BJ (cell line): ENCODE measurements around the gene DDX23. TPM values are rescaled to one million over a fixed set of nuclear protein-coding genes. Genes with fewer than 3 reads are reported as not detected.
"Not testable (repeated sequence)": the region's sequence is repeated elsewhere in the genome, so short reads cannot be mapped to it uniquely, and the experiment has no call there.

Experiments
- CTCF ChIA-PET: fragments of 350-600 bp; formaldehyde crosslinking; extraction: SDS; loops from one replicate; lab custom pipeline; 2021; ENCODE audit warnings: antibody characterized with exemption, inconsistent platforms; lab: Yijun Ruan, JAX
- POLR2A ChIA-PET: fragments of 300-600 bp; sonication (Branson Sonifier 250); formaldehyde crosslinking; extraction: SDS; loops from one replicate; lab custom pipeline; 2021; ENCODE audit warnings: antibody characterized with exemption; lab: Charles Lee
- DNase-seq: peaks from one replicate; pipeline ENCODE4 v3.0.0-alpha.2; 2011; ENCODE audit warnings: low read depth
- H3K27me3 ChIP-seq: 2 replicates; pipeline ENCODE4 v1.6.0; 2011; ENCODE audit warnings: low read length; ENCODE audit not compliant: control insufficient read depth, insufficient read depth
- H3K36me3 ChIP-seq: 2 replicates; pipeline ENCODE4 v1.5.1; 2011; ENCODE audit warnings: low read length; ENCODE audit not compliant: control insufficient read depth, insufficient read depth
- H3K4me3 ChIP-seq: 2 replicates; pipeline ENCODE4 v1.5.1; 2011; ENCODE audit warnings: low read depth, mild to moderate bottlenecking, control low read depth, low read length
- CTCF ChIP-seq: IDR thresholded peaks from 2 replicates; pipeline ENCODE4 v1.5.1; 2011; ENCODE audit warnings: low read depth, mild to moderate bottlenecking, control low read depth, inconsistent platforms, low read length, moderate library complexity; ENCODE audit not compliant: insufficient read depth
- polyA plus RNA-seq: library from polyadenylated mRNA; depleted of rRNA; stranded (reverse); fragments of >200 nt; gene quantifications from 2 replicates; pipeline ENCODE4 v1.2.3, GENCODE V29; 2011

The DDX23 gene
- polyA plus RNA-seq, 1 experiment = 59.4 TPM

GRCh38 chr12:48882315-48882687 is 30.3 kb upstream of the DDX23 start:
- peaks cover 6% of the 10 kb centered on the region for H3K27me3 ChIP-seq
- CTCF ChIA-PET = interaction anchor here (1.2 to 10.7 kb wide), 4 partner anchors 8 to 106 kb away, joined by 3 to 67 read pairs (median 16); partner anchors contain the start of gene DDX23
- no peak for DNase-seq
- peak overlapping the region; percentile 20 for H3K4me3 ChIP-seq
- H3K36me3 ChIP-seq = no peaks in the 10 kb centered on the region
- TF ChIP-seq CTCF = no peak
- POLR2A ChIA-PET = interaction anchor here (0.7 kb wide), 2 partner anchors 9 to 1285 kb away, joined by 3 to 6 read pairs; no protein-coding TSS in a partner anchor

DNA sequence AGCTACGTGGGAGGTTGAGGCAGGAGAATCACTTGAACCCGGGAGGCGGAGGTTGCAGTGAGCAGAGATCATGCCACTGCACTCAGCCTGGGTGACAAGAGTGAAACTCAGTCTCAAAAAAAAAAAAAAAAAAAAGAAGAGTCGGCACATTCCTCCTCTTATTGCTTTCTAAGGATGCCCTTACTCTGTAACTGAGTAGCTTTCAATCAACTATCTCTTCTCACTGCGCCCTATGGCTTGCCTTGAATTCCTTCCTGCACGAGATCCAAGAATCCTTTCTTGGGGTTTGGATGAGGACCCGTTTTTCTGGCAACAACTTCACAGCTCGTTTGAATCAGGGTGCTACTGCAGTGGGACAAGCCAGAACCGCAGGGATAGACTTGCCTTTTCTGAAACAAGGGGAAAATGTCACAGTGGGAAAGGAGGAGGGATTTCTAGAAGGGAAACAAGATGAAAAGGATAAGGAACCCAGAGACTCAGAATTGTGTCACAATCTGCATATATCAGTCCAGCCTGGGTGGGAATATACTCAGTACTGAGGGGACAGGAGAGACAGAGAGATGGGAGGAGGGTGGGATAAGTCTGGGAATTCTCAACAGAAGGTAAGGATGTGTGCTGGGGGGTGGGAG is 29.8 kb upstream of the DDX23 start:
- H3K4me3 ChIP-seq = peak overlapping the region; percentile 20; the same call in 1 of the 2 replicates
- CTCF ChIA-PET = interaction anchor here (4.9 to 10.7 kb wide), 2 partner anchors 9 to 28 kb away, joined by 30 to 67 read pairs; partner anchors contain the start of gene DDX23
- no peak for TF ChIP-seq CTCF
- H3K27me3 ChIP-seq = peaks cover 6% of the 10 kb centered on the region
- DNase-seq = no peak
- POLR2A ChIA-PET = interaction anchor here (0.7 kb wide), 1 partner anchor 1285 kb away, joined by 6 read pairs; no protein-coding TSS in a partner anchor
- H3K36me3 ChIP-seq = no peaks in the 10 kb centered on the region

GRCh38 chr12:48880647-48881046 is 28.7 kb upstream of the DDX23 start:
- TF ChIP-seq CTCF = no peak
- POLR2A ChIA-PET = no interaction called here
- CTCF ChIA-PET = interaction anchor here (0.6 to 10.7 kb wide), 3 partner anchors 10 to 55 kb away, joined by 3 to 67 read pairs (median 30); partner anchors contain the start of gene DDX23
- Histone ChIP-seq H3K27me3 (peaks cover 6% of the 10 kb centered on the region), H3K36me3 (no peaks in the 10 kb centered on the region), H3K4me3 (no peak overlapping the region)
- DNase-seq = no peak

- no peaks in the 10 kb centered on the region for H3K36me3 ChIP-seq
- ChIA-PET POLR2A (no interaction called here), CTCF (interaction anchor here (1.5 to 10.7 kb wide), 2 partner anchors 12 to 25 kb away, joined by 4 to 67 read pairs; partner anchors contain the start of gene DDX23)
- no peak for TF ChIP-seq CTCF
- peaks cover 3% of the 10 kb centered on the region for H3K27me3 ChIP-seq
- H3K4me3 ChIP-seq = no peak overlapping the region
- no peak for DNase-seq
Measured at GRCh38 chr12:48878548-48878947, 26.6 kb upstream of the DDX23 start.

DNA sequence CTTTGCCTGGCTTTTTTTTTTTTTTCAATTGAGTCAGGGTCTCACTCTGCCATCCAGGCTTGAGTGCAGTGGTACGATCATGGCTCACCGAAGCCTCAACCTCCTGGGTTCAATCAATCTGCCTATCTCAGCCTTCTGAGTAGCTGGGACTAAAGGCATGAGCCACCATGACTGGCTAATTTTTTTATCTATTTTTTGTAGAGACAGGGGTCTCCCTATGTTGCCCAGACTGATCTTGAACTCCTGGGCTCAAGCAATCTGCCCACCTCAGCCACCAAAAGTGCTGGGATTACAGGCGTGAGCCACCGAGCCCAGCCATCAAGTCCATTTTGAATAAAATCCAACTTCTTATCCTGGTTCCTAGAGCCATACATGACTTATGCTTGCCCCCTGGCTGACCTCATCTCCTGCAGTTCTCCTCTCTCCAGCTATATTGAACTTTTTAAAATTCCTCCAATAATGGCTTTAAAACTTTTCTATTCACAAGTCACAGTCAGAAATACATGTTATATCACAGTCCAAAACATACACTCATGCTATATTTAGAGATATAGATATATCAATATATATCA is 24.1 kb upstream of the DDX23 start:
- ChIA-PET CTCF (interaction anchor here (1.3 to 2.0 kb wide), 3 partner anchors 15 to 112 kb away, joined by 3 to 5 read pairs (median 3); no protein-coding TSS in a partner anchor), POLR2A (no interaction called here)

DNA sequence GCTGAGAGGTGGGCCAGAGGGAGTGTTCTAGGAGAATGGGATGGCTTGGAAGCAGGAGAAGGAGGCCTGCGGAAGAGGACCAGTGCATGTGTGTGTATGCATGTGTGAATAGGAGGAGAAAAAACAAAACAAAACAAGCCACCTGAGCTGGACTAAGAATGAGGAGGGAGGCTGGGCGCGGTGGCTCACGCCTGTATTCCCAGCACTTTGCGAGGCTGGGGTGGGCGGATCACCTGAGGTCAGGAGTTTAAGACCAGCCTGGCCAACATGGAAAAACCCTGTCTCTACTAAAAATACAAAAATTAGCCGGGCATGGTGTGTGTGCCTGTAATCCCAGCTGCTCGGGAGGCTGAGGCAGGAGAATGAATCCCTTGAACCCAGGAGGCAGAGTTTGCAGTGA is 21.6 kb upstream of the DDX23 start:
- H3K4me3 ChIP-seq, H3K36me3 ChIP-seq, H3K27me3 ChIP-seq, DNase-seq, POLR2A ChIA-PET: not testable (repeated sequence)
- CTCF ChIA-PET = interaction anchor here (1.2 to 3.2 kb wide), 3 partner anchors 11 to 21 kb away, joined by 3 to 14 read pairs (median 10); no protein-coding TSS in a partner anchor

More for the DNA sequence above, 24.1 kb upstream of the DDX23 start:
- peaks cover 5% of the 10 kb centered on the region; the same call in 1 of the 2 replicates for H3K27me3 ChIP-seq
- TF ChIP-seq CTCF = no peak
- no peaks in the 10 kb centered on the region for H3K36me3 ChIP-seq
- H3K4me3 ChIP-seq = no peak overlapping the region
- DNase-seq = no peak
